ENCODE results near the gene MYH10.

DNA sequence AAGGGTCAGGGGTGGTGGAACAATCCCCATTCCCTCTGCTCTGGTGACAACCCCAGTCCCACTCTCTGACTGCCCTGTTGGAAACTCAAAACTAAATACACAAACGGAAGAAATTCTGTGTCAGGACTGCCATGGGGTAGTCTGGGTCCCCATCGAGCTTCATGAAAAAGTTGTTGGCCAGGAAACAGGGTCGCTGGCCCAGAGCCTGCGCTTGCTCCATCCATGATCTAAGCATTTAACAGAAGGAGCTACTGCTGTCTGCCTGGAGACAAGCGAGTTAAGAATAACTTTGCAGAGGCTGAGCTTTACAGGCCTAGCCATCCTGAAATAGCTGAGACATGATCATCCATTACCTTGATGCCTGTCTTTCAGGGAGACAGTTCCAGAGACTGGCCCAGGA, 32.4 kb upstream of the MYH10 start:
- no peak for TF ChIP-seq POLR2AphosphoS5 (IDR thresholded peaks at IDR 0.05; ENCODE audit: control insufficient read depth, insufficient read depth, low read depth, low read length)
- TF ChIP-seq POLR2A (conservative IDR thresholded peaks at IDR 0.05) = no peak

All from K562 (cell line).